Mesendoderm (in vitro differentiated cells): Measurements from ENCODE around the gene FGF1.

ENCODE experiments used
- DNase-seq: peaks from one replicate; pipeline ENCODE4 v3.0.0; 2013
- H2AK5ac ChIP-seq: 2 replicates; pipeline ENCODE4 v1.6.1; 2013; ENCODE audit warnings: low read length, inconsistent platforms
- H2BK120ac ChIP-seq: 2 replicates; pipeline ENCODE4 v1.6.1; 2013; ENCODE audit warnings: low read depth, mild to moderate bottlenecking, low read length, moderate library complexity, mixed read lengths
- H2BK15ac ChIP-seq: replicated peaks from 2 replicates; pipeline ENCODE4 v1.6.1; 2013; ENCODE audit warnings: low read depth, mild to moderate bottlenecking, moderate library complexity
- H2BK5ac ChIP-seq: 2 replicates; pipeline ENCODE4 v1.6.1; 2013; ENCODE audit warnings: low read length, inconsistent platforms
- H3K18ac ChIP-seq: 2 replicates; pipeline ENCODE4 v1.6.1; 2013; ENCODE audit warnings: mild to moderate bottlenecking, low read length, mixed read lengths
- H3K23ac ChIP-seq: one replicate; pipeline ENCODE4 v1.6.1; 2013; ENCODE audit warnings: low read length
- H3K27ac ChIP-seq: 2 replicates; pipeline ENCODE4 v1.5.1; 2013; ENCODE audit warnings: low read depth, mild to moderate bottlenecking, inconsistent platforms, low read length, moderate library complexity
- H3K27me3 ChIP-seq: 2 replicates; pipeline ENCODE4 v1.6.1; 2013; ENCODE audit warnings: low read length, control low read depth, mild to moderate bottlenecking, inconsistent platforms; ENCODE audit not compliant: insufficient read depth, poor library complexity
- H3K36me3 ChIP-seq: 2 replicates; pipeline ENCODE4 v1.6.1; 2013; ENCODE audit warnings: low read length, inconsistent platforms; ENCODE audit not compliant: control insufficient read depth, insufficient read depth
- H3K4ac ChIP-seq: one replicate; pipeline ENCODE4 v1.6.1; 2013; ENCODE audit warnings: low read depth, mild to moderate bottlenecking, low read length, moderate library complexity
- H3K4me1 ChIP-seq: 2 replicates; pipeline ENCODE4 v1.6.1; 2013; ENCODE audit warnings: low read depth, low read length, inconsistent platforms; ENCODE audit not compliant: control insufficient read depth
- H3K4me2 ChIP-seq: 2 replicates; pipeline ENCODE4 v1.6.1; 2013; ENCODE audit warnings: low read length
- H3K4me3 ChIP-seq: 2 replicates; pipeline ENCODE4 v1.5.1; 2013; ENCODE audit warnings: mild to moderate bottlenecking, low read length
- H3K56ac ChIP-seq: one replicate; pipeline ENCODE4 v1.6.1; 2013; ENCODE audit warnings: low read length
- H3K79me1 ChIP-seq: 2 replicates; pipeline ENCODE4 v1.6.1; 2013; ENCODE audit warnings: low read length, inconsistent platforms
- H3K79me2 ChIP-seq: 2 replicates; pipeline ENCODE4 v1.6.1; 2013; ENCODE audit warnings: mild to moderate bottlenecking, low read length; ENCODE audit not compliant: control insufficient read depth, insufficient read depth
- H3K9ac ChIP-seq: 2 replicates; pipeline ENCODE4 v1.6.1; 2013; ENCODE audit warnings: low read length, inconsistent platforms
- H4K5ac ChIP-seq: one replicate; pipeline ENCODE4 v1.6.1; 2013; ENCODE audit warnings: low read length
- H4K8ac ChIP-seq: one replicate; pipeline ENCODE4 v1.6.1; 2013; ENCODE audit warnings: low read depth, mild to moderate bottlenecking, control low read depth, low read length, moderate library complexity
- WGBS: extraction: QIAGEN DNeasy Blood & Tissue Kit; methylation state at CpG from one replicate; pipeline ENCODE4 v1.1.7; 2013; ENCODE audit warnings: low lambda C conversion rate, missing lambda C conversion rate; ENCODE audit not compliant: insufficient coverage; ENCODE audit errors: extremely low coverage; 5-methylcytosine and 5-hydroxymethylcytosine counted together

The FGF1 gene

GRCh38 chr5:142613271-142613671, 72.6 kb downstream of the FGF1 start:
- no peak overlapping the region for H3K9ac ChIP-seq
- no peaks in the 10 kb centered on the region for H3K79me2 ChIP-seq
- no peak overlapping the region for H3K4ac ChIP-seq
- no peak overlapping the region for H3K56ac ChIP-seq
- H2BK5ac ChIP-seq = no peak overlapping the region
- H3K27ac ChIP-seq = no peak overlapping the region
- no peaks in the 10 kb centered on the region for H3K79me1 ChIP-seq
- H2BK15ac ChIP-seq = no peak overlapping the region
- no peak overlapping the region for H4K8ac ChIP-seq
- no peaks in the 10 kb centered on the region for H3K27me3 ChIP-seq
- no peak overlapping the region for H3K23ac ChIP-seq
- H3K4me1 ChIP-seq = no peaks in the 10 kb centered on the region
- no peak overlapping the region for H2AK5ac ChIP-seq
- no peak overlapping the region for H3K4me3 ChIP-seq
- no CpG with 5 or more reads among the region's 9 CpGs for WGBS
- H2BK120ac ChIP-seq = no peak overlapping the region
- H3K18ac ChIP-seq = no peak overlapping the region
- no peaks in the 10 kb centered on the region for H3K36me3 ChIP-seq
- no peak overlapping the region for H3K4me2 ChIP-seq
- H4K5ac ChIP-seq = no peak overlapping the region
- no peak for DNase-seq

DNA sequence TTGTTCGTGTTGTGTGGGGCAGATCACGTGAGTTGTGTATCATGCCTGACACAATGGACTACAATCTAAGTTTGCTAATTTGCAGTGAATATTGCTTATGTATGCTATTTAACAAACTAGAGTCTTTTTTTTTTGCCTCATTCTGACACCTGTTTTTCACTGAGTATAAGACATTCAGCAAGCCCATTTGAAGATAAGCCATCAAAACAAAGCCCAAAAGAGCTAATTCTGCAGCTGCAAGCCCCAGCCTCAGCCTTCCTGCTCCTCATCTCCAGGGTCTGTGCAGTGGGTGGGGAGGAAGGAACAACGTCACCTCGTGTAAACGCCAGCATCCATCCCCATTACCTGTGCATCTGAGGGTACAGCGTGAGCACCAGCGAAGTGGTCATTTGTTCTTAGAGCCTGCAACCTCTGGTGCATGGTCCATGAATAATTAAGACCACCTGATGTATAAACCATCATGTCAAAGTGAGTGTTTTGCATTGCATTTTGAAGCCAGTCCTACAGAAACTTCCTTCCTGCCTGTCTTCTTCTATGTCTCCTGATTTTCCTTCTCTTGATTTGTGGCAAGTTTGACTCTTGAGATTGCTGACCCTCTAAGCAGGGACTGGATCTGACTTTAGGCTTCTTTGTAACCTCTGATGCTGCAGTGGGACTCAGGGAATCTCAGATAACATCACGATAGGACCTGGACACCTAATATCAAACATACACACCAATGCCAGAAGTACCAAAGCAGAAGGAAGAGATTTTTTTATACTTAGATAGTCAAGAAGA, 73.2 kb downstream of the FGF1 start:
- Histone ChIP-seq H3K18ac (no peak overlapping the region), H3K79me2 (no peaks in the 10 kb centered on the region), H3K4me3 (no peak overlapping the region), H3K56ac (no peak overlapping the region), H2BK15ac (no peak overlapping the region), H4K8ac (no peak overlapping the region), H3K4me2 (no peak overlapping the region), H3K9ac (no peak overlapping the region), H2BK5ac (no peak overlapping the region), H3K79me1 (no peaks in the 10 kb centered on the region), H2BK120ac (no peak overlapping the region), H3K27me3 (no peaks in the 10 kb centered on the region), H3K36me3 (no peaks in the 10 kb centered on the region), H3K4me1 (no peaks in the 10 kb centered on the region), H3K23ac (no peak overlapping the region), H3K4ac (no peak overlapping the region), H2AK5ac (no peak overlapping the region), H4K5ac (no peak overlapping the region), H3K27ac (no peak overlapping the region)
- no peak for DNase-seq
- no CpG with 5 or more reads among the region's 8 CpGs for WGBS

- no peak overlapping the region for H2BK5ac ChIP-seq
- no peak overlapping the region for H2AK5ac ChIP-seq
- H3K79me1 ChIP-seq = no peaks in the 10 kb centered on the region
- no peak overlapping the region for H3K4ac ChIP-seq
- H3K79me2 ChIP-seq = no peaks in the 10 kb centered on the region
- H3K56ac ChIP-seq = no peak overlapping the region
- no peaks in the 10 kb centered on the region for H3K27me3 ChIP-seq
- H3K27ac ChIP-seq = no peak overlapping the region
- WGBS = no CpG with 5 or more reads among the region's 8 CpGs
- H2BK120ac ChIP-seq = no peak overlapping the region
- DNase-seq = peak; percentile 79
- no peak overlapping the region for H3K18ac ChIP-seq
- no peak overlapping the region for H3K4me3 ChIP-seq
- H3K4me2 ChIP-seq = no peak overlapping the region
- H3K36me3 ChIP-seq = no peaks in the 10 kb centered on the region
- H4K8ac ChIP-seq = no peak overlapping the region
- no peak overlapping the region for H3K9ac ChIP-seq
- H3K23ac ChIP-seq = no peak overlapping the region
- no peak overlapping the region for H4K5ac ChIP-seq
- H3K4me1 ChIP-seq = no peaks in the 10 kb centered on the region
- H2BK15ac ChIP-seq = no peak overlapping the region
Observed at GRCh38 chr5:142611154-142611553, 74.7 kb downstream of the FGF1 start.

GRCh38 chr5:142610176-142611001, 75.5 kb downstream of the FGF1 start:
- no peak overlapping the region for H3K9ac ChIP-seq
- H3K27ac ChIP-seq = no peak overlapping the region
- H3K79me2 ChIP-seq = no peaks in the 10 kb centered on the region
- H4K5ac ChIP-seq = no peak overlapping the region
- H3K36me3 ChIP-seq = no peaks in the 10 kb centered on the region
- no peaks in the 10 kb centered on the region for H3K27me3 ChIP-seq
- no peak overlapping the region for H2AK5ac ChIP-seq
- no peak overlapping the region for H3K18ac ChIP-seq
- no peaks in the 10 kb centered on the region for H3K79me1 ChIP-seq
- H4K8ac ChIP-seq = no peak overlapping the region
- no peak overlapping the region for H3K23ac ChIP-seq
- no peak overlapping the region for H3K4me3 ChIP-seq
- no peak overlapping the region for H2BK15ac ChIP-seq
- no peak overlapping the region for H2BK5ac ChIP-seq
- H3K56ac ChIP-seq = peak overlapping the region; percentile 50
- no peaks in the 10 kb centered on the region for H3K4me1 ChIP-seq
- DNase-seq = no peak
- no peak overlapping the region for H3K4ac ChIP-seq
- no peak overlapping the region for H2BK120ac ChIP-seq
- H3K4me2 ChIP-seq = no peak overlapping the region
- no CpG with 5 or more reads among the region's 6 CpGs for WGBS

DNA sequence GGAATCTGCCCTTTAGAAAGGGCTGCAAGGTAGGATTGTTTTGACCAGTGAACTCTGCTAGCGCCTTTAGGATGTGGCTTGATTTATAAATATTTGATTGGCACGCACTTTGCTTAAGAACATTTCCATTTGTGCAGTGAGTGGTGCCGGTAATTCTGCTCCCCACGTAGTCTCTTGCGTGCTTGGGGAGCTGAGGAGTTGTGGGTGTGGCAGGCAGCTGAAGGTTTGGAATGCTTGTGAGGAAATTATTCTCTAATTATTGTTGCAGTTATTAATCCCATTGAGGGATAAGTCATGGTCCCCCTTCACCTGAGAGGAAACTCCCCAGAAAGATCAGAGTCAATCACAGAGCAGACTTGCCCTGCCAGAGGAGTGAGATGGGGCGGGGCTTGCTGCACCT, 76.7 kb downstream of the FGF1 start:
- WGBS = no CpG with 5 or more reads among the region's 6 CpGs
- no peak overlapping the region for H3K4ac ChIP-seq
- no peaks in the 10 kb centered on the region for H3K36me3 ChIP-seq
- no peak for DNase-seq
- H3K79me1 ChIP-seq = no peaks in the 10 kb centered on the region
- no peak overlapping the region for H3K4me3 ChIP-seq
- no peak overlapping the region for H2AK5ac ChIP-seq
- no peak overlapping the region for H3K18ac ChIP-seq
- no peak overlapping the region for H3K27ac ChIP-seq
- no peak overlapping the region for H2BK5ac ChIP-seq
- H2BK120ac ChIP-seq = no peak overlapping the region
- no peaks in the 10 kb centered on the region for H3K79me2 ChIP-seq
- no peak overlapping the region for H3K56ac ChIP-seq
- no peak overlapping the region for H4K8ac ChIP-seq
- no peaks in the 10 kb centered on the region for H3K27me3 ChIP-seq
- no peaks in the 10 kb centered on the region for H3K4me1 ChIP-seq
- no peak overlapping the region for H3K23ac ChIP-seq
- H4K5ac ChIP-seq = no peak overlapping the region
- no peak overlapping the region for H3K9ac ChIP-seq
- no peak overlapping the region for H2BK15ac ChIP-seq
- H3K4me2 ChIP-seq = no peak overlapping the region
